Cardiac fibroblast (primary cell): ENCODE results near the gene UNC13A.

Source experiments
- DNase-seq, 2 donors: peaks; one replicate each; pipeline versions ENCODE4 v3.0.0 to v3.0.0-alpha.2; 2010; ENCODE audit warnings: low read depth in 2 of 2
- H3K4me3 ChIP-seq, 2 donors: replicated peaks in 1 of 2; 1 replicate in 1 of 2; 2 replicates in 1 of 2; pipeline ENCODE4 v1.5.1; 2011; ENCODE audit warnings: low read depth in 2 of 2, low read length in 2 of 2, mild to moderate bottlenecking in 2 of 2, moderate library complexity in 1 of 2
- TF ChIP-seq, protein P1 (sequence below): IDR thresholded peaks from one replicate; pipeline ENCODE4 v1.5.1; 2011; ENCODE audit warnings: low read depth, mild to moderate bottlenecking, low read length, inconsistent platforms

The UNC13A gene

DNA sequence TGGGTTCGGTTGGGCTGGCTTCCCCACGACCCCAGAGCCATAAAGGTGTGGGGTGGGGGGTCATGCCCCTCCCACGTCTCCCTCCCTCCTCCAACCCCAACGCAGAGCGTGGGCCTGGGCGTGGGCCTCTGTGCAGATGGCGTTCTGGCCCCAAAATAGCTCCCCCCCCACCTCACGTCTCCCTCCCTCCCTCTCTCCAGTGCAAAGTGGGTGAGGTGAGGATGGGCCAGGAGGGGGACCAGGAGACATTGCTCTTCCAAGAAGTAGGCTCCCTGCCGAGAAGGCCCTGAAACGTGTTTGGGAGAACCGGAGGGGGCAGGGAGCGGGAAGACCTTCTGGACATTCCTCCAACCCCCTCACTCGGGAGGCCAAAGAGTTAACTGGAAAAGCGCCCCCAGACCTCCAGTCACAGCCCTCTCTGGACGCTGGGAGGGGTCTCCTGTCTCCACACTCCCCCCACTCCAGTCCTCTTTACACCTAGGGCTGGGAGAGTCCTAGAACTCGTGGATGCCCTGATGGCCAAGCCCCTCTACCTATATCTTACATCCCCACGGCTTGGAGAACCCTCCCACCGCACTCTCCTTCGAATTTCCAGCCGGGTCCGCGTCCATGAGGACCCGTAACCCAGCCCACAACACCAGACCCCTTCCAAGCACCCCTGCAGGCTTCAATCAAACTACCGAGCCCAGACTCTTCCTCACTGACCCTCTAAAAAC lies 855 bp downstream of the UNC13A start:
- TF ChIP-seq, protein P1, sequence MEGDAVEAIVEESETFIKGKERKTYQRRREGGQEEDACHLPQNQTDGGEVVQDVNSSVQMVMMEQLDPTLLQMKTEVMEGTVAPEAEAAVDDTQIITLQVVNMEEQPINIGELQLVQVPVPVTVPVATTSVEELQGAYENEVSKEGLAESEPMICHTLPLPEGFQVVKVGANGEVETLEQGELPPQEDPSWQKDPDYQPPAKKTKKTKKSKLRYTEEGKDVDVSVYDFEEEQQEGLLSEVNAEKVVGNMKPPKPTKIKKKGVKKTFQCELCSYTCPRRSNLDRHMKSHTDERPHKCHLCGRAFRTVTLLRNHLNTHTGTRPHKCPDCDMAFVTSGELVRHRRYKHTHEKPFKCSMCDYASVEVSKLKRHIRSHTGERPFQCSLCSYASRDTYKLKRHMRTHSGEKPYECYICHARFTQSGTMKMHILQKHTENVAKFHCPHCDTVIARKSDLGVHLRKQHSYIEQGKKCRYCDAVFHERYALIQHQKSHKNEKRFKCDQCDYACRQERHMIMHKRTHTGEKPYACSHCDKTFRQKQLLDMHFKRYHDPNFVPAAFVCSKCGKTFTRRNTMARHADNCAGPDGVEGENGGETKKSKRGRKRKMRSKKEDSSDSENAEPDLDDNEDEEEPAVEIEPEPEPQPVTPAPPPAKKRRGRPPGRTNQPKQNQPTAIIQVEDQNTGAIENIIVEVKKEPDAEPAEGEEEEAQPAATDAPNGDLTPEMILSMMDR: no peak
- H3K4me3 ChIP-seq: peak overlapping the region in 1 of 2 donors; percentile 30
- no peak for DNase-seq

DNA sequence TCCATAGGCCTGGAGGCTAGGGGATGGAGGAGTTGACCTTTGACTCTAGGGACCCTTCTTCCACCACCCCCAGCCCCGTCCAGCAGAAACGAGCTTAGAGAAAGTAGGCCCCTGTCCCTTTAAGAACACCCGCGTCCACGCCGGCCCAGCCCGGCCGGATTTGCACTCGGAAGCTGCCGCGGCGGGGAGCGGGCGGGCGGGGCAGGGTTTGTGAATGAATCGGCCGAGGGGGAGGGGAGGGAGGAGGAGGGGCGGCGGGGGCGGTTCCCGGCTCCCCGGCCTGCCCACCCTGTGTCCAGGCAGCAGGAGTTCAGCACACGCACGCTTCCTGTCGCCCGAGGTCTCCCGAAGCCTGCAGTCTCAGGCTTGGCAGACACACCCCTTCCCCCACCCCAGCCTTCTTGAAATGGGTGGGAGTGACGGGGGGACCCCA lies 1.5 kb downstream of the UNC13A start:
- TF ChIP-seq, protein P1: no peak
- H3K4me3 ChIP-seq: peak overlapping the region in 1 of 2 donors; percentile 11
- peak; percentile 16 to 36 for DNase-seq

DNA sequence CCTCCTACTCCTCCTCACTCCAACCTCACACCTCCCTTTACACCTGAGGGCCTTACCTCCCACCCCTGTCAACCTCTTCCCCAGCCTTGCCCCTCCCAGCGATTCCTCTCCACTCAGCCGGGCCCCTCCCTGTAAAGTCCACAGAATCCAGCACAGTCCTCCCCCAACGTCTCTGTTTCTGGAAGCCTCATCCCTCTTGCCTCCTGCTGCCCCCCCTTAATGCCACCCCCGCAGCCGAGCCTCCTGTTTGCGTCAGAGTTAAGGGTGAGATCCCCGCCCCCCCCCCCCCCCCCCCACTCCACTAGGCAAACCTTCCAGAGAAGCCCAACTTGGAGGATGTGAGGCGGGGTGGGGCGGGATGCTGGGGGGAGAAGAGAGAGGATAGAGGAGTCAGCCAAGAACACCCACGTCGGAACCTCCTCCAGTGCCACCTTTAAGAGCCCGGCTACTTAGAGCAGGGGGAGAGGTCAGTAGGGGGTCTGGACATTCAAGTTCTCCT lies 2.1 kb downstream of the UNC13A start:
- TF ChIP-seq, protein P1: no peak
- peak in 1 of 2 donors; percentile 30 for DNase-seq
- H3K4me3 ChIP-seq: peak overlapping the region in 1 of 2 donors; percentile 11

DNA sequence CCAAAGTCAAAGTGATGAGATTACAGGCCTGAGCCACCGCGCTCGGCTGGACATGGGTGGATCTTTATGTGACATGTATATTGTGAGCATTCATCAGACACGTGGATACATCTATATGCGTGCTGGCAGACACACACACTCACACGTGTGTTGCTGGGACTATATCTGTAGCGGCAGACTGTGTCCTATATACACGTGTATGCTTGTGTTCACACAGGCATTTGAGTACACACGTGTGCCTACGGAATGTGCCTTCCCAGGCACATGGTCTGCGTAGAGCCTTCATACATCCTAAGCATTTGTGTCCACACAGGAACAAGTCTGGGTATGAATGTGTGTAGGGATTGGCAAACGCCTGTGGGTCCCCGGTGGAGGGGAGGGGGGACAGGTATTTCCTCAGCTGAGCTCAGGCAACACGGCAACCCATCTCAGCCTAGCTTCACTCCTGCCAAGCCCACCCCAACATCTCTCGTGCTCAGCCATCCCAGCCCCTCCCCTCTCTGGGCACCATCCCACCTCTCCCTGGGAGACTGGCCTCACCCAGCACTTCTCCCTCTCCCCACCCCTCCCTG lies 2.6 kb downstream of the UNC13A start:
- H3K4me3 ChIP-seq: no peak overlapping the region

DNA sequence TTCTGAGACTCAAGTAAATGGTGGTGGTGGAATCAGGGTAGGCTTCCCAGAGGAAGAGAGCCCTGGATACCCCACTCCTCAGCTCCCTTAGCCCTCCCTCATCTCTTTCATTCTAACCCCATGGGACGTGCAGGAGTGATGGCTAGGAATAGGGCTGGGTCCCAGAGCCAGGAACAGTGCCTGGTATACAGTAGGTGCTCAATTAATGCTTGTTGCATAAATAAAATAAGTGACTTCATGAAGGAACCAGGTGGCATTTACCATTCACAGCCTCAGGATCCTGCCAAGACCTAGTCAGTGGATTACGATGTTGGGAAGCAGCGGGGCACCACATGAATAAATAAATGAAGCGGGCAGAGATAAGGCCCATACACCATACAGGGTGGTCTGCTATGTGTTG lies 3.9 kb downstream of the UNC13A start:
- no peak for DNase-seq
- no peak overlapping the region for H3K4me3 ChIP-seq
- TF ChIP-seq, protein P1: no peak

More for the DNA sequence above, 2.6 kb downstream of the UNC13A start:
- TF ChIP-seq, protein P1: no peak
- DNase-seq: no peak

DNA sequence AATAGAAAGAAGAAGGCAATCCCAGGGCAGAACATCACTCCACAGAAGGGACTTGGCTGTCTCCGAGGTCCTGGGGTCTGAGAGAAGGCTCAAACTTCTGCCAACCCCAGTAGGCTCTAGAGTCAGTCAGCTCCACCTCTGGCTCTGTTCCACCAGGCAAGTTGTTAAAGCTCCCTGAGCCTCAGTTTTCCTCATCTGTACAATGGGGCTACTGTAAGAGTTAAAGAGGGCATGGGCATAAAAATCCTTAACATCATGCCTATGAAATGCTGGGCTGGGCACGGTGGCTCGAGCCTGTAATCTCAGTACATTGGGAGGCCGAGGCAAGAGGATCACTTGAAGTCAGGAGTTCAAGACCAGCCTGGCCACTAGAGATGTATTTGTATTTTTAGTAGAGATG lies 5.1 kb downstream of the UNC13A start:
- no peak for DNase-seq
- TF ChIP-seq, protein P1: no peak
- H3K4me3 ChIP-seq: no peak overlapping the region
